NK-92 treated with Interleukin-12 subunit alpha and Interleukin-12 subunit beta, amount 100 ng/mL, for 24 hours (cell line): ENCODE data around the gene TTBK1.

Source experiments
- DNase-seq: peaks from one replicate; lab custom pipeline; 2025; lab: John Stamatoyannopoulos, UW

TTBK1 gene

DNA sequence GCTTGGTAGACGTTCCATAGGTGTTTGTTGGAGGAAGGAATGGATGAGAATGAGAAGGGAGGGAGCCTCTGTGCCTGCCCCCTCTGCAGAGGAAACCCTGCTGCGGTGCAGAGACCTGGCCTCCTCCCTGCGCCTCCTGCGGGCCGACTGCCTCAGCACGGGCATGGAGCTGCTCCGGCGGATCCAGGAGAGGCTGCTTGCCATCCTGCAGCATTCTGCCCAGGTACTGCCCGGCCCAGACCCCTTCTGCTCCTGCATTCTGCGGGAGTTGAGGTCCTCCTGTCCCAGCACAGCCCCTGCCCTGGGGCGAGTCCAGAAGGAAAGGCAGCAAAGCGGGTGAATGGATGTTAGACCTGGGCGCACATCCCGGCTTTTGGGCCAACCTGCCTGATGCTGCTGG, 20.1 kb upstream of the TTBK1 start:
- no peak for DNase-seq

DNA sequence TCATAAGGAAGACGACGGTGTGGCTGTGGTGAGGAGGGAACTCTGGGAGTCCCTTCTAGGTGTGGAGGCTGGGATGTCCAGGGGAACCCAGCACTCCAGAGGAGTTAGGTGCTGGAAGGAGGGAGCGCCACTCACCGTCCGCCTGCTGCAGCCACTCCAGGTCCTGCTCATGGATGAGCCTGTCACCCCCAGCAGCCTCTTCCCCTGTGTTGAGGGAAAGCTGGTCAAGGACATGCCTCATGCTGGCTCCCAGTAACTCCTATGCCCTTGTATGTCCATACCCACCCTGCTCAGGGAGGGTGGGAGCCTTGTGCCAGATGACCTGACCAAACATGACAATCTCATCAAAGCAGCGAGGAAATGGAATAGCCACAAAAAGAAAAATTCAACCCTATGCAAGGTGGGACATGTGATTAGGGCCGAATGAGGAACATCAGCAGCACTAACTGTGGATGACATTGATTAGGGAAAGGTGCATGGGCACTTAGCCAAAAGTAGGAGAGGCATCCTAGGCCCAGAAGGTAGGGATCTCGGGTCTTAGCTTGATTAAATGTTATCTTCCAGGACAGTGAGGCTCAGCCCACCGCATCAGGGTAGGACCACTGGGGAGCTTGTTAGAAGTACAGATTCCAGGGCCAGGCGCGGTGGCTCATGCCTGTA, 17.0 kb upstream of the TTBK1 start:
- DNase-seq = no peak

DNA sequence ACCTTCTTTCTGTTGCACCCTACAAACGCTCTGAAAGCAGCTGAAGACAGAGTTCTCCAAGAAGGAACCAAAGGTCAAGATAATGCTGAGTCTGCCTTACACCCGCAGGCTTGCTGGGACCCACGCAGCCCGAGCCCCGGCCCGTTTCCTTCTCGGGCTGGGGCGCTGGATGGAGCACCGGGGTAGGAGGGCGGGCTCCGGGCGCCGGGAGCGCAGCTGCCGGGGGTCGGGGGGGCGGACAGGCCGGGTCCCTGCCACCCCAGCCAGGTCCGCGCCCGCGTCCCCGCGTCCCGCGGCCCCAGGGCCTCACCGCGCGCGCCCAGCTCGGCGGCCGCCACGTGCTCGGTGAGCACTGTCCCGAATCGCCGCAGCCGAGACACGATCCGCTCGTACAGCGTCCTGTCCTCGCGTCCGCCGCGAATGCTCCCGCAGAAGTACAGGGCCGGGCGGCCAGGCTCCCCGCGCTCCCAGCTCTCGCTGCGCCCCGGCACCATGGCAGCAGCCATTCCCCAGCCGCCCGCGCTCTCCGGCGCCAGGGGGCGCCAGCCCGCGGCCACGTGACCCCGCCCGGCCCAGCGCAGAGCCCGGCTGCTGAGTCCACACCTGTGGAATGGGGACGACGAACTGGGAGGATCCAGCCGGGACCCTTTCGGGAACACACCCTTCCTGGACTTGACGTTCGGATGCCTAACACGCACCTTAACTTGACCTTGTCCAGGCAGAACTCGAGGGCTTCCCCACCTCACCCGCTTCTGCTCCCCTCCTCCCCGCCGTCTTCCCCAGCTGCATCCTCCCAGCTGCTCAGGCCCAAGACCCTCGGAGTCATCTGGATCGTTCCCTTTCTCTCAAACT, 14.1 kb upstream of the TTBK1 start, which contains the start of gene DNPH1:
Gene DNPH1, minus strand, starts transcription at position 531 of the 852 bp plus-strand sequence. Its CDS starts 25 bp downstream, at position 506.
- peak; percentile 53 for DNase-seq

DNA sequence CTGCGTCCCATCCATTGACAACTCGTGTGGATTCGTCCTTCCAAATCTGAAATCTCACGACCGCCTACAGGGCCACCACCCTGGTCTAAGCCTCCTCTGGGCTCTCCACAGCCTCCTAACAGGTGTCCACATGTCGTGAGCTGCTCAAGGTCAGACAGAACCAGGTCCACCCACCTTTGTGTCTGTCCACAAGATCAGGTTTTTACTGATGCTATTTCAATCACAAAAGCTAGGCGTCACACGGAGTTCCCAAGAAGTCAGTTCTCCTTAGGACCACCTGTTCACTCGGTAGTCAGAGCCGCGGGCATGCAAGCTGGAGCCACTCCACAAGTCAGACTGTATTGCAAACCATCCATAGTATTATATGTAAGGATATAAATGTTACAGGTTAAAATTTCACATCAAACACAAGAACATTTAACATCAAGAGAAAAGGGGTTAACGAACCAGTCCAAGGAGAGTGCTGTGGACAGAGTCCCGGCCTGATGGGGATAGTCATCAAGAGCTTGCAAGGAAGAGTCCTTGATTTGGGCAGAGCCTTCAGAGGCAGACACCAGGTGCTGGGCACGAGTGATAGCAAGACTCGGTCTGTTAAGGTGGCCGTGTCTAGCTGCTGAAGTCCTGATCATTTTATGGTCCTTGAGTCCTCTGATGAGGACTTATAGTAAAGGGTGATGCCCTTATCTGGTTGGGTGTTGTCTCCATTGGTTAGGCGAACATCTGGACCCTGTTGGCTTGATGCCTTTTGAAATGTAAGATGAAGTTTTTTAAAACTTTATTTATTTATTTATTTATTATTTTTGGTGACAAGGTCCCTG, 13.3 kb upstream of the TTBK1 start:
- no peak for DNase-seq

DNA sequence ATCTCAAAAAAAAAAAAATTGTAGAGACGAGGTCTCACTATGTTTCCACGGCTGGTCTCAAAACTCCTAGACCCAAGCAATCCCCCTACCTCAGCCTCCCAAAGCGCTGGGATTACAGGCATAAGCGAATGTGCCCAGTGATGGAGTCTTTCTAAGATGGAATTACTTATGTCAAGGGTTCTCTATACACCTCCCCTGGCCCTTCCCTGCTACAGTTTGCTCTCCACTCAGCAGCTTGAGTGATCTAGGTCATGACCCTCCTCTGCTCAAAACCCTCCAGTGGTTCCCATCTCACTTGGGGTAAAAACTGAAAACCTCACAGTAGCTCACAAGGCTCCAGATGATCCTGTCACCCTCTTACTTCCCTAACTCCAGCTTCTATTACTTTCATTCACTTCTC, 12.2 kb upstream of the TTBK1 start:
- DNase-seq = no peak

DNA sequence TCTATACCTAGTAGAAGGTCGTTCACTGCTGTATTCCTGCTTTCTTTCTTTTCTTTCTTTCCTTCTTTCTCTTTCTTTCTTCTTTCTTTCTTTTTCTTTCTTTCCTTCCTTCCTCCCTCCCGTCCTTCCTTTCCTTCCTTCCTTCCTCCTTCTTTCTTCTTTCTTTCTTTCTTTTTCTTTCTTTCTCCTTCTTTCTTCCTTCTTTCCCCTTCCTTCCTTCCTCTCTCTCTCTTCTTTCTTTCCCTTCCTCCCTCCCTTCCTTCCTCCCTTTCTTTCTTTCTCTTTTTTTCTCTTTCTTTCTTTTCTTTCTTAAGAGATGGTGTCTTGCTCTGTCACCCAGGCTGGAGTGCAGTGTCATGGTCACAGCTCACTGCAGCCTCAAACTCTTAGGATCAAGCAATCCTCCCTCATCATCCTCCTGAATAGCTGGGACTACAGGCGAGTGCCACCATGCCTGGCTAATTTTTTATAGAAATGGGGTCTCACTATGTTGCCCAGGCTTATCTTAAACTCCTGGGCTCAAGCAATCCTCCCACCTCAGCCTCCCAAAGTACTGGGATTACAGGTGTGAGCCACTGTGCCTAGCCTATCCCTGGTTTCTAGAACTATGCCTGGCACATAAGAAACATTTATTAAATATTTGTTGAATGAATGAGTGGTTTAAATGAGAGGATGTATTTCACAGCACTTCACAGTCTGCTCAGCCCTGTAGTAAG, 11.4 kb upstream of the TTBK1 start:
- no peak for DNase-seq

DNA sequence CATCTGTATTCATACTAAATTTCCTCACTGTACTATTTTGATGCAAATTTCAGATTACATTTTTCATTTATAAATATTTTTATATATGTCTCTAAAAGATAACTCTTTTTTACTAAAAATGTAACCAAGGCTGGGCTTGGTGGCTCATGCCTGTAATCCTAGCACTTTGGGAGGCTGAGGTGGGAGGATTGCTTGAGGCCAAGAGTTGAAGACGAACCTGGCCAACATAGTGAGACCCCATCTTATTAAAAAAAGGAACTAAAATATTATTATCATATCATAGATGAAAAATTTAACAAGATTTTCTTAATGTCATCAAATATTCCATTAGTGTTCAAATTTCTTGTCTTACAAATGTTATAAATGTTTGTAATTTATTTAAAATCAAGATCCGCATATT, 7.4 kb upstream of the TTBK1 start:
- DNase-seq = no peak

DNA sequence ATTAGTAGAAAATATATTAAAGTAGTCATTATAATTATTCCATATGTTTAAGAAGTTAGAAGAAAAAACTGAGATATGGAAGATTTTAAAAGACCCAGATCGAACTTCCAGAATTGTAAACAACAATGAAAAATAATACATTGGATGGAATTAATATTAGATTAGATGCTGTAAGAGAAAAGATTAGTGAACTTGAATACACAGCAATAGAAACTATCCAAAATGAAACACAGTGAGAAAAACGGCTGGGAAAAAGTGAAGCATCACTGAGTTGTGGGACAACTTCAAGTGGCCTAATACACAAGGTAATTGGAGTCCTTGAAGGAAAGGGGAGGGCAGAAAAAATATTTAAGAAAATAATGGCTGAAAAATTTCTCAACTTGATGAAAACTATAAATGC, 4.2 kb upstream of the TTBK1 start:
- DNase-seq = no peak

DNA sequence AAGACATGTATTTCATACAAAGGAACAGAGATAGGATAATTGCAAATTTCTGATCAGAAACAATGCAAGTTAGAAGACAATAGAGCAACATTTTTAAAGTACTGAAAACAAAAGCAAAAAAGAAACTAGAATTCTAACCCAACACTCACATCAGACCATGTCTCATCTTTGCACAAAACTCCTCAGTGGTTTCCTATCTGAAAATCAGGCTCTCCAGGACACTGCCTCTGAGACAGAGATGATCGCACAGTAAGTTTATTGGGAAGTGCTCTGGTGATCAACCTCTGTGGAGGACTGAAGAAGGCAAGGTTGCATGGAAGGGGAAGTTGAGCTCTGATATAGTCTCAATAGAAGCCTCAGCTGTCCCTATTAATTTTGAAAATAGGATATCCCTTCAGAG, 2.3 kb upstream of the TTBK1 start:
- DNase-seq = no peak

DNA sequence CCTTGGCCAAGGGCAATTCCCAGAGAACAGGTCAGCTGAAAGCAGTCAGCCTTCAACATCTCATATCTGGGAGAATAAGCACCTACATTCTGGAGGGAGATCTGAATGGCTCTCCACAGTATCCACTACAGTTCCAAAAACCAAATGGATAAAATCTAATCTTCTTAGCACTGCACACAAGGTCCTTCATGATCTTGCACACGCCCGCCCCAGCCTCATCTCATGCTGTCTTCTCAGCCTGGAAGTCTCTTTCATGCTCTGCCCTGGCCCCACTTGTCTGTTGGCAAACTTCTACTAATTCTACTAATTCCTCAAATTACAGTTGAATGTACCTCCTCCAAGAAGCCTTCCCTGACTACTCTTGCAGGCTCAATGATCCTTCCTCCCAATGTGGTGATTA, 1.8 kb upstream of the TTBK1 start:
- DNase-seq = no peak

DNA sequence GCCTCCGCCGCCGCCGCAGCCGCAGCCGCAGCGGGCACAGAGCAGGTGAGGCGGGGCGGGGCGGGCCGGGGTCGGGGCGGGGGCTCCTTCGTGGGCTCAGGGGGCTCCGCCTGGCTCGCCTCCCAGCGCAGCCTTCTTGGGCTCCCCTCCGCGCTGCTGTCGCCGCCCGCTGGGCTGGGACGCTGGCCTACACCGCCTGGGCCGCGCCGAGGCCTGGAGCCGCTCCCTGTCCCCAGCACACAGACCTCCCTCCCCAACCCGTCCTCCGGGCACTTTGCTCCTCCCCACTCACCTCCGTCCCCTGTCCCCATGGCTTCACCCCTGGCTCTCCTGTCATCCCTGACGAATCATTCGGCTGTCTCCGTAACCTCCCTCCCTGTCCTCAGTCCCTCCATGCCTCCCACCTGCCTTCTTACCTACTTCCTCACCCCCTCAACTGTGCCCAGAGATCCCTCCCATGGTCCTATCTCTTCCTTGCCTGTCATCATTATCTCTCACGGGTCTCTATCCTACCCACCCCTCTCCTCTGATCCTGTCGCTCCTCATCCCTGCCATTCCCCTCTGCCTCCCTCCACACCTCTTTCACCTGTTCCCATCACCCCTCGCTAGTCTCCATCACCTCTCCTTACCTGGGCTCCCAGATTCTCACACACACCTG, 512 bp downstream of the TTBK1 start:
- no peak for DNase-seq

DNA sequence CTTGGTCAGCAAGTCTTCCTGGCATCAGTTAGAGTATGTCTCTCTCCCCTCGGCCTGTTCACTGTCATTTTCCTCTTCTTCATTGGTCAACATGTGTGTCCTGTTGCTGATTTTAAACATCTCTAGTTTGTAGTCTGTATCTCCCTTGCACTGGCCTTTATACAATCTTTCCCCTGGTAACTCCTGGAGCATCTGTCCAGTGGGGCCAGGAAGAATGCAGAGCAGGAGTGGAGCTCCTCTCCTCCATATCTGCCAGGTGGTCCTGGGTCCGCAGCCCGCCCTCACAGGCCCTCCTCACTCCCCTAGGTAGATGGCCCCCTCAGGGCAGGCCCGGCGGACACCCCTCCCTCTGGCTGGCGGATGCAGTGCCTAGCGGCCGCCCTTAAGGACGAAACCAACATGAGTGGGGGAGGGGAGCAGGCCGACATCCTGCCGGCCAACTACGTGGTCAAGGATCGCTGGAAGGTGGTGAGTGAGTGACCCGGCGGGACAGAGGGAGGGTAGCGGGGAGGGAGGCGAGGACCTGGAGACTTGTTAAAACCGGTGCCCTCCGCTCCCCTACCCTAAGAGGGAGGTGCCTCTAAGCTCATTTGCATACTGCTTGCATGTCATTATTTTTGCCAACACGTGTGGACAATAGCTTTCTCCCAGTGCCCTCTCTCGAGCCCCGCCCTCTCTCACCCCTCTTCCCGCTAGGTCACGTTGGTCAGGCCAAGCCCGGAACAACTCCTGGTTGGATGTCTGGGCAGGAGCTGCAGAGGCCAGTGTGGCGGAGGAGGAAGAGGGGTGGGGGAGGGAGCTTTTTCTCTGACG, 3.2 kb downstream of the TTBK1 start:
- no peak for DNase-seq

DNA sequence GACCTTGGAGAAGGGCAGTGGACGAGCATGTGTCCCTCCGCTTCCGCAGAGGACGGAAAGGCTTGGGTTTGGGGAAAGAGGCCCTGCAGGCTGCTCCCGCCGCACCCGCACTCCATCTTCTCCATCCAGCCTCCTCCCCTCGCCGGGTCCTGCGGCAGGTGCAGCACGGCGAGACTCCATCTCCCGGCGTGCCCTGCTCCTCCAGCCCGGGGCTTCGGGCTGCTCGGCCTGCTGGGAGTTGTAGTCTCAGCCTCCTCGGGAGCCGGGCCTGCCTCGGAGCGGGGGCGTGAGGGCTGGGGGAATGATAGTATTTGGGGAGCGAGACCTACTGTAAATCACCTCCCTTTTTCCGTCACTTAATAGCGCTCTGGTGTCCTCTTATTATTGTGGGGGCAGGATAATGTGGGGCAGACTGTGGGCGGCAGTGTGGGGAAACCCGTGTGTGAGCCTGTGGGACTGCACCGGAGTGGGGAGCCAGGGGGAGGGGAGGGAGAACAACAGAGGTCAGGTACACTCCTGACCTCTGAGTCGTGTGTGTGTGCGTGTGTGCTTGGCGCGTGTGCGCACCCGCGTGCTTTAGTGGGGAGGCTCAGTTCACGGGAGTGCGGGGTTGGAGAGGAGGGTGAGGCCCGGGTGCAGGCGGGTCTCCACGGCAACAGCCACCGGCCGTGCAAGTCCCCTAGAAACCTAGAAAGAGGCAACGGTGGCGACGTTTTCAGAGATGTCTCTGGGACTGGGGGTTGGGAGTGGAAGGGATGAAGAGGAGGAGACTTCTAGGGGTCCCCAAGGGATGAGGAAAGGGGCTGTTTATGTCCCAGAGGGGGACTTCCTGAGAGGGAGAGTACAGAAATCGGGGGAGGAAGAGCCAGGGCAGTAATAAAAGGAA, 4.1 kb downstream of the TTBK1 start:
- DNase-seq = peak; percentile 70

DNA sequence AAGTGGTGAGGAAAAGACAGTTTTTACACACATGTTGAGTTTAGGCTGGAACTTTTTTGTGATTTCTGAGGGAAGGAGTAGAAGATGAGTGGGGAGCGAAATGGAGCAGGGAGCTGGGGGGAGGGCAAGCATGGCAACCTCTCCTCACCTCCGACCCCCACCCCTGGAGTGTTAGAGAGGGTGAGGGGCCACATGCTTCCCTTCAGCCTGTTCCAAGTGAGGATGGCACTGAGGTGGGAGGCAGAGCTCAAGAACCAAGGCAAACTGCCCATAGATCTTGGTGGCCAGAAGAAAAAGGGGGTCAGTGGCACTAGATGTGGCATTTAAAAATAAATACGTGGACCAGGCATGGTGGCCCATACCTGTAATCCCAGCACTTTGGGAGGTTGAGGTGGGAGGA, 4.8 kb downstream of the TTBK1 start:
- DNase-seq = no peak

DNA sequence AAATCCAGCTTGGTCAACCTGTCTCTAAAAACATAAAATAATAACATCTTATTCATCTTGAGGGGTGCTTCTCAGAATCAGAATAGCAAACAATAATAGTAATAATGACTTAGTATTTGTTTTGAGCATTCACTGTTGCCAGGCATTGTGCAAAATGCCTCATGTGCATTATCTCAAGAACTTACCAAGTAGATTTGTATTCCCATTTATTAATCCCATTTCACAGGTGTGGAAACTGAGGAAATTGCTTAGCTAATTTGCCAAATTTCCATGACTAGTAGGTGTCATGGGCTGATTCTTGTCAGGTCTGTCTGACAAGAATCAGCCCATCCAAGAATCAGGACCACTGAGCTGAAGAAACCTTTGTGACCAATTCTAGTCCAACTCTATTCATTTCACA, 5.5 kb downstream of the TTBK1 start:
- DNase-seq = no peak

DNA sequence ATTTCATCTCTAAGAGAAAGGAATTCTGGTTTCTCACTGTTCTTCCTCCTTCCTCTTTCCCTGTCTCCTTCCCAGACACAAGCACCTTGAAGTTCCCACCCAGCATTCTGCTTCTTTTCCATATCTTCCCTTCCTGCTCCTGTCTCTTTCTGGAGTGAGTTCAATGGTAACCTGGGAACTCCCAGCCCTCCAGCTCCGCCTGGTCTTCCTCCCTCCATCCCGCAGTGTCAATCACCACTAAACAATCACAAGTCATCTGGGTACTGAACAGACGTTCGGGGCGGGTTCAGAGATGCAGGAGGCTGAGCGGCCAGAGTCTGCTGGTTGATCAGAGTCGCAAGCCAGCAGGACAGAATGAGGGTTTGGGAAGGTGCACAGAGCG, 7.7 kb downstream of the TTBK1 start:
- no peak for DNase-seq

DNA sequence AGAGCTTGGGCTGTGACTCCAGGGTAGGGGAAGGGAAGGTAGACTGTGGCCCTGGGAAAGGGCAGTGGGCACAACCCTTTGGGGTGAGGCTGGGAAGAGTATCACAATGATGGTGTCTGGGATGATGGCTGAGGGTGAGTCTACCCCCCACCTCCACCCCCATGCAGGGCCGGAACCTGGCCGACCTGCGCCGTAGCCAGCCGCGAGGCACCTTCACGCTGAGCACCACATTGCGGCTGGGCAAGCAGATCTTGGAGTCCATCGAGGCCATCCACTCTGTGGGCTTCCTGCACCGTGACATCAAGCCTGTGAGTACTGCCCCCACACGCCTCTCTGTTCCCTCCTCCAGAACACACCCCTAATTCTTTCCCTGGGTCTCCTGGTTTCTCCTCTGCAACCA, 10.1 kb downstream of the TTBK1 start:
- DNase-seq = no peak

DNA sequence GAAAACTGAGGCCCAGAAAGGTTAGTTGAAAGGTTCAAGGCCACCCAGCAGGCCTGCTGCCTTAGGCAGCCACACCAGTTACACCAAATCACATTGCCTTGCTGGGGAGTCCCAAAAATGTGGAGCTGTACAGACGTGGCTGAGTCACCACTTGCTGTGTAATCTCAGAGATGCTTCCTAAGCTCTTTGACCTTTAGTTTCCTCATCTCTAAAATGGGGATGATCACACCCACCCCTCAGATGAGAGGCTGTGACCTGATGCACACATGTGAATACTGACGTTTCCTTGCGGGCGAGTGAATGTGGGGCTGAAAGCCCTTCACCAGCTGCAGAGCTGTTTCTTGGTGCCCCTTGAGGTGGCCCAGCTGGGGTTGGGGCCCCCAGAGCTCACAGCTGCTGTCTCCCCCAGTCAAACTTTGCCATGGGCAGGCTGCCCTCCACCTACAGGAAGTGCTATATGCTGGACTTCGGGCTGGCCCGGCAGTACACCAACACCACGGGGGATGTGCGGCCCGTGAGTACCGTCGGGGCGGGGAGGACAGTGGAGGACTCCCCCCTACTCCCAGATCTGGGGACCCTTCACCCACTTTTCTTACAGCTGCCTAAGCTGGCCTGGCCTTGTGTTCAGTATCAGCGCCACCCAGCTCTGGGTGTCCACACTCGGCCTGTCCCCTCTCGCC, 11.0 kb downstream of the TTBK1 start:
- no peak for DNase-seq

DNA sequence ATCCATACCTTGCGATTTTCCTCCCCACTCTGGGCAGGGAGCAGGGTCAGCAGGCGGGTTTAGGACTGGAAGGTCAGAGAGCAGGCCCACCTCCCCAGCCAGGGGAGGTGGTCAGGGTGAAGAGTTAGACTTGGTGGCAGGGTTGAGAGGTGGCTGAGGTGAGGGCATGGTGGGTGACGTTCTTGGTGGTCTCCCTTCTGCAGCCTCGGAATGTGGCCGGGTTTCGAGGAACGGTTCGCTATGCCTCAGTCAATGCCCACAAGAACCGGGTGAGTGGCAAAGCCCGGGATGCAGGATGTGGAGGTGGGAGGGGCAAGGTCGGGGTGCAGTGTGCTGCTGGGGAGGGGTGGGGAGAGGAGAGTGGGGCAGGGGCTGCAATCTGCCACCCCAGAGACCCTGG, 11.6 kb downstream of the TTBK1 start:
- no peak for DNase-seq
